ENCODE measurements around the gene SAMD13.

SAMD13 gene

GRCh38 chr1:84347932-84348555, 46.5 kb downstream of the SAMD13 start:
- DNase-seq = no peak

GRCh38 chr1:84348759-84349158, 47.3 kb downstream of the SAMD13 start:
- DNase-seq = no peak

GRCh38 chr1:84350104-84350503, 48.6 kb downstream of the SAMD13 start:
- DNase-seq = no peak

GRCh38 chr1:84350550-84350949, 49.0 kb downstream of the SAMD13 start:
- no peak for DNase-seq

- DNase-seq = no peak
These were observed 51.0 kb downstream of the SAMD13 start for GRCh38 chr1:84352298-84353106.

- DNase-seq = no peak
These were observed 52.2 kb downstream of the SAMD13 start for GRCh38 chr1:84353695-84354094.

GRCh38 chr1:84355556-84355955, 54.0 kb downstream of the SAMD13 start:
- DNase-seq = no peak

- no peak for DNase-seq
These were observed 55.4 kb downstream of the SAMD13 start for GRCh38 chr1:84356881-84357280.

- no peak for DNase-seq
These were observed 57.2 kb downstream of the SAMD13 start for GRCh38 chr1:84358695-84359094.

GRCh38 chr1:84360316-84360715, 58.8 kb downstream of the SAMD13 start:
- no peak for DNase-seq

GRCh38 chr1:84361796-84362195, 60.3 kb downstream of the SAMD13 start:
- no peak for DNase-seq

GRCh38 chr1:84363019-84363418, 61.5 kb downstream of the SAMD13 start:
- DNase-seq = no peak

GRCh38 chr1:84363622-84364021, 62.1 kb downstream of the SAMD13 start:
- no peak for DNase-seq

- DNase-seq = peak; percentile 13
These were observed 64.0 kb downstream of the SAMD13 start for GRCh38 chr1:84365225-84366221.

GRCh38 chr1:84366786-84367185, 65.3 kb downstream of the SAMD13 start:
- DNase-seq = no peak

- no peak for DNase-seq
These were observed 65.7 kb downstream of the SAMD13 start for GRCh38 chr1:84367219-84367618.

GRCh38 chr1:84368441-84368840, 66.9 kb downstream of the SAMD13 start:
- no peak for DNase-seq

- DNase-seq = no peak
These were observed 68.8 kb downstream of the SAMD13 start for GRCh38 chr1:84370266-84370665.

GRCh38 chr1:84370831-84371394, 69.4 kb downstream of the SAMD13 start:
- no peak for DNase-seq

- no peak for DNase-seq
These were observed 72.1 kb downstream of the SAMD13 start for GRCh38 chr1:84373436-84374141.

- DNase-seq = no peak
These were observed 73.6 kb downstream of the SAMD13 start for GRCh38 chr1:84374991-84375696.
